HG02981 (cell line): Measurements from ENCODE around the gene GALNT17.

ENCODE experiments used
- ATAC-seq: cut with Tn5 transposase; IDR thresholded peaks from one replicate; pipeline ENCODE4 v1.9.1; 2021; ENCODE audit warnings: mild to moderate bottlenecking, moderate library complexity; ENCODE audit not compliant: unreplicated experiment

Gene GALNT17

GRCh38 chr7:71384094-71384493 lies 252.2 kb downstream of the GALNT17 start:
- no peak for ATAC-seq

GRCh38 chr7:71385330-71385729 lies 253.4 kb downstream of the GALNT17 start:
- ATAC-seq: no peak

- no peak for ATAC-seq
Observed at GRCh38 chr7:71386152-71386785, 254.3 kb downstream of the GALNT17 start.

GRCh38 chr7:71388181-71388580 lies 256.2 kb downstream of the GALNT17 start:
- ATAC-seq: no peak

GRCh38 chr7:71389976-71390375 lies 258.0 kb downstream of the GALNT17 start:
- no peak for ATAC-seq

GRCh38 chr7:71393661-71394060 lies 261.7 kb downstream of the GALNT17 start:
- ATAC-seq: no peak

GRCh38 chr7:71402684-71403083 lies 270.7 kb downstream of the GALNT17 start:
- no peak for ATAC-seq

- no peak for ATAC-seq
Observed at GRCh38 chr7:71403202-71403946, 271.4 kb downstream of the GALNT17 start.

GRCh38 chr7:71404726-71405345 lies 272.9 kb downstream of the GALNT17 start:
- ATAC-seq: no peak

GRCh38 chr7:71408271-71408670 lies 276.3 kb downstream of the GALNT17 start:
- no peak for ATAC-seq

- no peak for ATAC-seq
Observed at GRCh38 chr7:71409550-71410157, 277.7 kb downstream of the GALNT17 start.

- ATAC-seq: no peak
Observed at GRCh38 chr7:71411475-71411874, 279.5 kb downstream of the GALNT17 start.

- no peak for ATAC-seq
Observed at GRCh38 chr7:71414490-71414889, 282.5 kb downstream of the GALNT17 start.

GRCh38 chr7:71419546-71420337 lies 287.8 kb downstream of the GALNT17 start:
- no peak for ATAC-seq

- ATAC-seq: no peak
Observed at GRCh38 chr7:71422104-71422503, 290.2 kb downstream of the GALNT17 start.

- ATAC-seq: no peak
Observed at GRCh38 chr7:71424166-71425035, 292.5 kb downstream of the GALNT17 start.

- ATAC-seq: no peak
Observed at GRCh38 chr7:71429083-71429482, 297.1 kb downstream of the GALNT17 start.

GRCh38 chr7:71430246-71430645 lies 298.3 kb downstream of the GALNT17 start:
- no peak for ATAC-seq

GRCh38 chr7:71439321-71439720 lies 307.4 kb downstream of the GALNT17 start:
- ATAC-seq: no peak
